ENCODE data around the gene PACRG. TPM values are rescaled to one million over a fixed set of nuclear protein-coding genes. Genes with fewer than 3 reads are reported as not detected.

PACRG gene
- total and polyA plus RNA-seq, 2 of the 8 experiments (the other 6 are each of a cell fraction or from before 2014, with no cell fraction given) = 0.44 to 0.54 TPM

GRCh38 chr6:163001330-163001729, 273.6 kb downstream of the PACRG start:
- Histone ChIP-seq H3K4ac (replicated peaks; ENCODE audit: insufficient read length, low read depth, low read length) (no peak overlapping the region), H3K36me3 (ENCODE audit: control insufficient read depth in 2 of 4, insufficient read depth in 4 of 4, low read length in 3 of 4) (no peaks in the 10 kb centered on the region), H2BK20ac (ENCODE audit: low read length) (no peak overlapping the region), H2BK5ac (ENCODE audit: low read depth, low read length) (no peak overlapping the region), H3K18ac (ENCODE audit: extremely low read depth, low read length) (no peak overlapping the region), H3K23me2 (ENCODE audit: low read depth, low read length) (no peaks in the 10 kb centered on the region), H2AFZ (ENCODE audit: low read length) (no peak overlapping the region), H2BK15ac (ENCODE audit: low read length) (no peak overlapping the region), H3K4me3 (ENCODE audit: extremely low read depth in 1 of 4, insufficient read depth in 2 of 4, low read depth in 3 of 4, low read length in 4 of 4) (no peak overlapping the region), H3K9me3 (ENCODE audit: insufficient read depth in 2 of 2, low read depth in 1 of 2, low read length in 1 of 2) (no peaks in the 10 kb centered on the region), H2BK12ac (ENCODE audit: low read depth, low read length) (no peak overlapping the region), H4K91ac (replicated peaks; ENCODE audit: insufficient read length, low read length) (no peak overlapping the region), H4K20me1 (replicated peaks in 1 of 2; ENCODE audit: control insufficient read depth in 1 of 2, insufficient read depth in 2 of 2, low read length in 2 of 2) (no peaks in the 10 kb centered on the region), H2BK120ac (replicated peaks; ENCODE audit: low read depth, low read length) (no peak overlapping the region), H3K4me2 (ENCODE audit: insufficient read depth in 1 of 2, low read depth in 2 of 2, low read length in 2 of 2) (no peak overlapping the region), H3K79me2 (ENCODE audit: control insufficient read depth in 1 of 2, insufficient read depth in 2 of 2, low read length in 2 of 2) (no peaks in the 10 kb centered on the region), H2AK5ac (ENCODE audit: low read depth, low read length) (no peak overlapping the region), H3K9ac (replicated peaks in 1 of 4; ENCODE audit: extremely low read depth in 1 of 4, low read depth in 3 of 4, low read length in 3 of 4) (no peak overlapping the region), H3K4me1 (replicated peaks in 1 of 4; ENCODE audit: control insufficient read depth in 3 of 4, insufficient read depth in 4 of 4, low read length in 3 of 4) (no peaks in the 10 kb centered on the region), H3K56ac (replicated peaks; ENCODE audit: insufficient read length, low read depth, low read length) (no peak overlapping the region), H3K23ac (ENCODE audit: insufficient read length) (no peak overlapping the region), H4K8ac (ENCODE audit: extremely low read depth, insufficient read depth, low read length) (no peak overlapping the region), H3K79me1 (ENCODE audit: low read depth, low read length) (no peaks in the 10 kb centered on the region), H3K14ac (ENCODE audit: insufficient read length) (no peak overlapping the region), H3K27ac (ENCODE audit: low read depth, low read length) (no peak overlapping the region), H3K27me3 (replicated peaks in 1 of 4; ENCODE audit: control insufficient read depth in 3 of 4, extremely low read depth in 1 of 4, insufficient read depth in 3 of 4, low read length in 3 of 4) (no peaks in the 10 kb centered on the region), H4K5ac (ENCODE audit: insufficient read length, low read depth, low read length) (no peak overlapping the region)
- WGBS, 2 experiments (ENCODE audit: extremely low coverage in 1 of 2, insufficient coverage in 1 of 2, insufficient read length in 1 of 2, insufficient replicate concordance in 2 of 2, low coverage in 1 of 2, low lambda C conversion rate in 2 of 2, missing lambda C conversion rate in 1 of 2) = 94% methylated on average over 3 of the region's 3 CpGs; no CpG with 5 or more reads in 1 of the 2 experiments
- ChIA-PET POLR2A (ENCODE audit: partially characterized antibody) (no interaction called here), CTCF (ENCODE audit: partially characterized antibody) (no interaction called here)
- DNase-seq (ENCODE audit: low read depth in 1 of 2, low spot score in 2 of 2) (no peak), FAIRE-seq (no peak)
- TF ChIP-seq E2F6 (IDR thresholded peaks at IDR 0.05) = no peak
- no peak for TF ChIP-seq JUND (IDR thresholded peaks at IDR 0.05; ENCODE audit: low read length)
- TF ChIP-seq KDM4A (IDR thresholded peaks at IDR 0.05; ENCODE audit: low read depth, low read length, severe bottlenecking) = no peak
- TF ChIP-seq CTCF (IDR thresholded peaks at IDR 0.05; ENCODE audit: control extremely low read depth in 1 of 3, insufficient read depth in 1 of 3, low read depth in 1 of 3, low read length in 3 of 3) = no peak
- TF ChIP-seq KDM1A (IDR thresholded peaks at IDR 0.05; ENCODE audit: borderline replicate concordance, low read length) = no peak
- TF ChIP-seq CEBPB (IDR thresholded peaks at IDR 0.05; ENCODE audit: low read depth, low read length) = no peak
- TF ChIP-seq BRCA1 (IDR thresholded peaks at IDR 0.05; ENCODE audit: low read depth, low read length) = no peak
- no peak for TF ChIP-seq CHD2 (IDR thresholded peaks at IDR 0.05; ENCODE audit: low read length)
- no peak for TF ChIP-seq HDAC2 (IDR thresholded peaks at IDR 0.05; ENCODE audit: borderline replicate concordance in 1 of 2, low read depth in 2 of 2, low read length in 2 of 2)
- no peak for TF ChIP-seq ATF3 (IDR thresholded peaks at IDR 0.05; ENCODE audit: insufficient read depth, low read depth, low read length)
- no peak for TF ChIP-seq SP2 (IDR thresholded peaks at IDR 0.05; ENCODE audit: low read length)
